GM18502 (cell line): ENCODE data around the gene VAPA.

Source experiments
- ATAC-seq: cut with Tn5 transposase; IDR thresholded peaks from one replicate; pipeline ENCODE4 v1.9.1; 2021; ENCODE audit warnings: mild to moderate bottlenecking; ENCODE audit not compliant: unreplicated experiment, poor library complexity

VAPA gene, protein sequence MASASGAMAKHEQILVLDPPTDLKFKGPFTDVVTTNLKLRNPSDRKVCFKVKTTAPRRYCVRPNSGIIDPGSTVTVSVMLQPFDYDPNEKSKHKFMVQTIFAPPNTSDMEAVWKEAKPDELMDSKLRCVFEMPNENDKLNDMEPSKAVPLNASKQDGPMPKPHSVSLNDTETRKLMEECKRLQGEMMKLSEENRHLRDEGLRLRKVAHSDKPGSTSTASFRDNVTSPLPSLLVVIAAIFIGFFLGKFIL

DNA sequence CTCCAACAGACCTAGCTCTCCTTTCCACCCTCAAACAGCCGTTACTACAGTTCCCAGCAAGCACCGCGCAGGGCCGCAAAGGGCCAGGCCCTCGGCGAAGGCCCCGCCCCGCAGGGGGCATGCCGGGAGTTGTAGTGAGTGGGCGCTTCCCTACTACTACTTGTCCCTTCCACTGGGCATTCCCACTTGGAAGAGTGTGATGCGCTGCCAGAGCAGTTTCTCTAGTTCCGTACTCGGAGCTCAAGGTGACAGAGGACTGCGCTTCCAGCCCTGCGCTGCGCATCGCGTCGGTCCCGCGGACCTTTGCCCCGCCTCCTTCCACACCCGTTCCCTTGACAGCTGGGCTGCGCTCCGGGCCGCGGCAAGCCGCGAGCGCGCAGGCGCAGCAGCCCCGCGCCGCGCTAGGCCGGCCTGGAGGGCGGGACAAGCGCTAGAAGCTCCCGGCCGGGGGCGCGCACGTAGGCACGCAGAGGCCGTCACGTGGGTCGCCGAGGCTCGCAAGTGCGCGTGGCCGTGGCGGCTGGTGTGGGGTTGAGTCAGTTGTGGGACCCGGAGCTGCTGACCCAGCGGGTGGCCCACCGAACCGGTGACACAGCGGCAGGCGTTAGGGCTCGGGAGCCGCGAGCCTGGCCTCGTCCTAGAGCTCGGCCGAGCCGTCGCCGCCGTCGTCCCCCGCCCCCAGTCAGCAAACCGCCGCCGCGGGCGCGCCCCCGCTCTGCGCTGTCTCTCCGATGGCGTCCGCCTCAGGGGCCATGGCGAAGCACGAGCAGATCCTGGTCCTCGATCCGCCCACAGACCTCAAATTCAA, at the start of gene VAPA:
Gene VAPA, plus strand, starts transcription at position 491 of the 808 bp plus-strand sequence. Its CDS starts 241 bp downstream, at position 732.
- ATAC-seq, result peak; percentile 83

DNA sequence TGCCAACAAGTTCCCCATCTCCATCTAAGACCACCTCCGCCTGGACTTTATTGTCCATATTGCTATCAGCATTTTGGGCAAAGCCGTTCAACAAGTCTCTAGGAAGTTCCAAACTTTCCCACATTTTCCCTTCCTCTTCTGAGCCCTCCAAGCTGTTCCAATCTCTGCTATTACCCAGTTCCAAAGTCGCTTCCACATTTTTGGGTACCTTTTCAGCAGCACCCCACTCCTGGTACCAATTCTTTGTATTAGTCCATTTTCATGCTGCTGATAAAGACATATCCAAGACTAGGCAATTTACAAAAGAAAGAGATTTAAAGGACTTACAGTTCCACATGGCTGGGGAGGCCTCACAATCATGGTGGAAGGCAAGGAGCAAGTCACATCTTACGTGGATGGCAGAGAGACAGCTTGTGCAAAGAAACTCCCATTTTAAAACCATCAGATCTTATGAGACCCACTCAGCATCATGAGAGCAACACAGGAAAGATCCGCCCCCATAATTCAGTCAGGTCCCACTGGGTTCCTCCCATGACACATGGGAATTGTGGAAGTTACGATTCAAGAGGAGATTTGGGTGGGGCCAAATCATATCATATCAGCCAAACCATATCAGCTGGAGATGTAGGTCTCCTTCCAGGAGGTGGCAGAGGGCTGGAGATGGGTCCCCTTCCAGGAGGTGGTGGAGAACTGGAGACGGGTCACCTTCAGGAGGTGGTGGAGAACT, 47.9 kb upstream of the VAPA start:
- no peak for ATAC-seq

DNA sequence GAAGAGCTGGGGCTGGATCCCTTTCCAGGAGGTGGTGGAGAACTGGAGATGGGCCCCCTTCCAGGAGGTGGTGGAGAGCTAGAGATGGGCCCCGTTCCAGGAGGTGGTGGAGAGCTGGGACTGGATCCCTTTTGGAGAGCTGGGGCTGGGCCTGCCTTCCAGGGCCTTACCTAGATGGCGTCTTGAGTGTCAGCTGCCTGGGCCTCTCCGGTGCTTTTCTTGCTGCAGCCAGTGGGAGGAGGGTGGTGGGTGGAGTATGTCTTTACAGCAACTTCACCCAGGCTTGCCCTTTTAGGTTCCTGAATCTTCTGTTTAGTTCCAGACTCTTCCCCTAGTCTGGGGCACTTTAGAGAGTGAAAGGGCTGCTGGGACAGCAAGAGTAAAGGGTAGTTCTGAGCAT, 47.2 kb upstream of the VAPA start:
- no peak for ATAC-seq

DNA sequence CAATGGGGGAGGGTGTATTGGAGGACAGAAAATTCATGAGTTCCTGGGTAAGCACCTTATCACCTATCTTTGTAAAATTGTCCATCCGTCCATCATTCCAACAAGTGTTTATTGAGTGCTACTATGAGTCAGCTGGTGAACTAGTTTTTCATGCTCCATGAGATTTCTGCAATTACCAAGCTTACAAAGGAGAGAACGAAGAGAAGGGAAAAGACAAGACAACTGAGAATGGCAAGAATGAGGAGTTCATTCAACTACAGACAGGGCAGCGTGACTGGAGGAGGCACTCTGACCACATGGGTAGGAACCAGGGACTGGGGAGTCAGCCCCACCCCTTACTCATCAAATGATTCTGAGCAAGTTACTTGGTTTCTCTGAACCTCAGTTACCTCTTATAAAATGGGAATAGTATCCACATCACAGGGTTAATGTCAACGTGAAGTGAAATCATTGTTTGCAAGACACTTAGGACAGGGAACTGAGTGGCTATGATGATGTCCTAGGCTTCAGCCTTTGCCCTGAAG, 46.7 kb upstream of the VAPA start:
- no peak for ATAC-seq

DNA sequence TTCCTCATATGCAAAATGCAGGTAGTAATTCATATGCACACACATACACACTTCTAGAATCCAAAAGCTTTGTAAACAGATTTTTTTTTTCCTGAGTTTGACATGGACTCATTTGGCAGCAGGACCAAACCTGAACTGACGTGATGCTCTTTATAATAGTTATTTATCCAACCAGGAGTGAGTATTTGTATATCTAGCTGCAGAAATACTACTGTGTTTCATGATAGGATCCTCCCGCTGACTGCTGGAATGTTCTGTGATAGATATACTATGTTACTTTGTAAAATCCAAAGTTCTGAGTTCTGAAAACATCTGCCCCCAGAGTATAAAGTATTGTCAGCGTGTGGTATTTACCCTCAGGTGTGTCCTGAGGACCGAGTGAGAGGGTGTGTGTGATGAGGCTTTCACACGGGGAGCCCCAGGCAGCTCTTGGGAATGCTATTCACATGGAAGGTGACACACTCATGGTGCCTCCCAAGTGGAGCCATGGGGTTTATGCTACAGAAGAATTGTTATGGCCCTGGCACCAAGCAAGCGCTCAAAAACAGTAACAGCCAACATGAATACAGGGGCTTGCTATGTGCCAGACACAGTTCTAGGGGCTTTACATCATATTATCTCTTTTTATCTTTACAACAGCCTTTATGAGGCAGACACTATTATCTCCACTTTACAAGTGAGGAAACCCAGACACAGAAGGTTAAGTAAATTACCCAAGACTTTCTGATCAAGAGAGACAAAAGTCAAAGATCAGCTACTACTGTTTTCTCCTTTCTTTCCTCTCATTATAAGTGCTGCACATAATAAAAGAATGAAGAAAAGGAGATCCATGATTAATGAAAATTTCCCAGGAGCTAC, 44.7 kb upstream of the VAPA start:
- ATAC-seq, result no peak

DNA sequence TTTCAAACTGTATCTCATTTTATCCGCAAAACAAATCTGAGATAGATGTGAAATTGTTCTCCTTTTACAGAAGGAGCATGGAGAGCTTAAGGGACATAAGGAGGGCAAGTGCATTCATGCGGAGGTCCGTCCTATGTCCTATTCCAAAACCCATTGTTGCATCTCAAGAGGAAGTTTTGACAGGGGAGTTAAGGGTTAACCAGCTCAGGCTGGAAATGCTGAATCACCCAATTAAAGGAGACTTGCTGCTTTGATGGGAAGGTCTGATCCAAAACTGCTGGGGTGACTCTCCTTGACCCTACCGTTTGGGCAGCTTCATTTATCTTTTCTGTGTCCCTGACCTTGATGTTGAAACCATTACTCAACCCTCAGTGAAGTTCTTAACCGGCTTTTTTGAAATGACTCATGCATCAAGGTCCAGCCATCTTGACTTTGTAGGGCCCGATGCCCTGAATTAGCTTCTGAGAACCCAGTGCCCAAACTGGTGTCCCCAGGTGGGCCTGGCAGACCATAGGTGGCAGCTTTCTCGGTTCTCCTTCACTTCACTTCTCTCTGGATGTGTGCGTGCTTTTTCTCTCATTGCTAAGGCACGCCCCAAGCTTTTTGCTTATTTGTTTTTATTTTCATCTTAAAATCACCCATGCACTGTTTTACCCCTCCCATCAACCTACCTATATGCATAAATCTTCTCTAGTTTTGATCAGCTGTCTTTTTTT, 43.9 kb upstream of the VAPA start:
- ATAC-seq, result no peak

DNA sequence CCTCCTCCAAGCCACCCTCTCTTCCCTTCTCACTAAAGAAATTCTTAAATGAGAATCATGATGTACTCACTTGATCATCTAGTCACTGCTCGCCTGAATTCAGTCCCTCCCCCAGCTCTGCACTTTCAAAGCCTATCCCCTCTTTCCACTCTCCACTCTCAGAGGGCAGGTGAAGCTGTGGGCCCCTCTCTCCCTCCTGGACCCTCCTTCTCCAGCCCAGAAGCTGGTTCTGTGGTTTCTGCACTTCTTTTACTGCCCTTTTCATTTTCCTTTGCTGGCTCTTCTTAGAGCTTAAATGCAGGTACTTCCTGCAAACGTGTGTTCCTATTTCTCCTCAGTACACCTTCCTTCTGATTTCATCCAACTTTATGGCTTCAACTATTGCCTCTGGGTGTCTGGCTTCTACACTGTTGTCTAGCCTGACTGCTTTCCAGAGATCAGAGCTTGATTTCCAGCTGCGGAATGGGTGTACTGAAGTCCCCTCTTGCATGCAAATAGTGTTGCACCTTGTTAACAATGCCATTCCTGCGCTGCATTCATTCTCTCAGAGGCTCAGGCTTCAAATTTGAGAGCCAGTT, 43.3 kb upstream of the VAPA start:
- ATAC-seq, result no peak

DNA sequence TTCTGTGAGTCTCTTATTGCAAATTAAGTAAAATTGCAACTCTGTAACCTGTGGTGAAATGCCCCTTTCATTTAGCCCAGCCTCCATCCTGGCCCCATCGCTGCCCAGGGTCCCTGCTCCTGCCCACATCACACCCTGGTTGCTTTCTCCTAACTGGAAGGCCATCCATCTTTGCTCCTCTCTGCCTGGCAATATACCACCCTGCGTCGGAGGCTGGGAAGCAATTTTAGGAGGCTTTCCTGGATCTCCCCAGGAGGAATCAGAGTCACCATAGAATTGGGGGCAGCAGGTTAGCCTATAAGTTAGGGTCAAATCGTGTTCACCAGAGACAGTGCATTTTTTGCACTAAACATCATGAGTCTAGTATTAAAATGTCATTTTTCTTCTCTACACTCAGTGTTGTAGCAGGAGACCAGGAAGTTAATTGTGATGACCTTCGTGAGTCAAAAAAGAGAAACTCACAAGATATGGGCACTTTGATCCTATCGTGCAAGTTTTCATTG, 42.5 kb upstream of the VAPA start:
- ATAC-seq, result no peak

DNA sequence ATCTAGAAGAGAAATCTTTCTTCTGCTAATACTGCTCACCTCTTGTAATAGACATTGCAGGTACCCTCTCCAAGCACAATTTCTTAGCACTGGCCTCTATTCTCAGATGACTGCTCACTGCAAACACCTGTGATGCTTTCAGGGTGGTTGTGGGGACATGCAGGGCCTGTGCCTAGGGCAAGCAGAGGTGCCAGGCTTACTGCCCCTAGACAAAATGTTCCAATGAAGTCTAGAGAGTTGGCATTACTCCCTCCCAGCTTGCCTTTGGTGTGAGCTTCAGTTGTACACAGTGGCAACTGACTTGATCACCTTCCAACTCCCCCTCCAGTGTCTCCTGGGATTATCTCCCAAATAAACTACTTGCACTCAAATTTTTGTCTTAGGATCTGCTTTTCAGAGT, 41.0 kb upstream of the VAPA start:
- ATAC-seq, result no peak

DNA sequence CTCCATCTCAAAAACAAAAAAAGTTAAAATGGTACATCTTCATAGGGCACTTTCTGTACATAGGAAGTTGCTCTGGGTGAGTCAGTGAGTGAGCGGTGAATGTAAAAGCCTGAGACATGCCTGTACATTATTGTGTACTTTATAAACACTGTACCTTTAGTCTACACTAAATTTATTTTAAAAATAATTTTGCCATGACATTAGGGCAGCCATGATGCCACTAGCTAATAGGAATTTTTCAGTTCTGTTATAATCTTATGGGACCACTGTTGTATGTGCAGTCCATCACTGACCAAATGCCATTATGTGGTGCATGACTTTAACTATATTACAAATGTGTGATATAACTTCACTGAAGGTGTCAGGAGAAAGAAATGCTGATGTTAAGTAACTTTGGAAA, 39.1 kb upstream of the VAPA start:
- ATAC-seq, result no peak

DNA sequence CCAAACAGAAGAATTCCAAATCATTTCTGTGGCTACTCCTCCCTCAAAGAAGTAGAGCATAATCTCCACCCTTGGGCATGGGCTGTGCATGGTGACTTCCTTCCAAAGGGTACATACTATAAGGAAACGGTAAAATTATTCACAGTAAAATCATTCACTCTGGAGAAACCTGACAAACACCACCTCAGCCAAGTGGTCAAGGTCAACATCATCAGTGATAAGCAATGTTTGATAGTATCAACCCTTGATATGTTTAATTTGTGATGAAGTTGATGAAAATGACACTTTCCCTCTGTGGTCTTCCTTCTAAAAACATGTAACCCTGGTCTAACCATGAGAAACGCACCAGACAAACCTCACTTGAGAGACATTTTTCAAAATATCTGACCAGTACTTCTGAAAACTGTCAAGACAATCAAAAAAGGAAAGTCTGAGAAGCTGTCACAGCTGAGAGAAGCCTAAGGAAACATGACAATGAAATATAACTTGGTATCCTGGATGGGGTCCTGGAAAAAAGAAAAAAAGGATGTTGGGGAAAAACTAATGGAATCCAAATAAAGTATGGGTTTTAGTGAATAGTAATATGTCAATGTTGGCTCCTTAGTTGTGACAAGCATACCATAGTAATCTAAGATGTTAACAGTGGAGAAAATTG, 37.5 kb upstream of the VAPA start:
- no peak for ATAC-seq

DNA sequence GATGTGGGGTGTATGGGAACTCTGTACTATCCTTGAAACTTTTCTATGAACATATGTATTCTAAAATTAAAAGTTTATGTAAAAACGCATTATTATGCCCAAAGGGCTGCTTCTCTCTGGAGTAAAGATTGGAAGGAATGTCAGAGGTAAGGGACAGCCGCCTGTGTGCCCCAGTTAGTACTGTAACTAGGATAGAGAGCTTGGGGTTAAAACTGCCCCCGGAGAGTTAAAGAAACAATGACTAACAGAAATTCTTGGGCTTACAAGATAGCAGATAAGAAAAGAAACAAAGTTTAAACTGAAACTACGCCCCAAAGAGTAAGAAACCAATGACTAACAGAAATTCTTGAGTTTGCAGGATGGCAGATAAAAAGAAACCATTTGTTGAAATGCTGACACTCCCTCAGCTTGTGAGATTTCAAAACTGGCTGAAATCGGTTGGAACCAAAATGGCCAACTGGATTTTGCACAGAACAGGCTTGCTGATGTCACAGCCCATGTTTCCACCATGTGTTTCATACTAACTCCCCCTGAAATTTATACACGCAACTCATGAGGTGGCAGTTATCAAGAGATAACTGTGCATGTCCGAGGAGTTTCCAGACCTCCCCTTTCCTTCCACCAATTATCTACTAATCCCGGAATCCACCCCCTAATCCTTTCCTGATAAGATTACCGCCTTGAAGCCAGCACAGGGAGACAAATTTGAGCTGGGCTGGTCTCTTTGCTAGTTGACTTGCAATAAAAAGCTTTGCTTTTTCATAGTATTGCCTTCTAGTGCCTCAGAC, 36.8 kb upstream of the VAPA start:
- no peak for ATAC-seq

DNA sequence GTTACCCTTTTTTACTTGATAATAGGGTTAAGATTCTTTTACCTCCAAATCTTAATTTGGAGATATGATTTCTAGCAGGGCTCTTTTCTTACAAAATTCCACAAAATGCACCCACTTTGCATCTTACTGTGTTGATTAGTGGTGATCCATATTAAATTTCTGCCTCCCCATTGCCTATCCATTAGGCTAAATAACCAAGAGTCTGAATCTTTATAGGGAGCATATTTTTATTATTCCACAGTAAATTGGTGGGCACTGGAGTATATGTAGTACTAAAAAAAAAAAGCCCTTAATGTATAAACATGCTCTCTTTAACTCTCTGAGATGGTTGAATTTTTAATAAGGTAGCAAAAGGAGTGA, 36.2 kb upstream of the VAPA start:
- no peak for ATAC-seq

DNA sequence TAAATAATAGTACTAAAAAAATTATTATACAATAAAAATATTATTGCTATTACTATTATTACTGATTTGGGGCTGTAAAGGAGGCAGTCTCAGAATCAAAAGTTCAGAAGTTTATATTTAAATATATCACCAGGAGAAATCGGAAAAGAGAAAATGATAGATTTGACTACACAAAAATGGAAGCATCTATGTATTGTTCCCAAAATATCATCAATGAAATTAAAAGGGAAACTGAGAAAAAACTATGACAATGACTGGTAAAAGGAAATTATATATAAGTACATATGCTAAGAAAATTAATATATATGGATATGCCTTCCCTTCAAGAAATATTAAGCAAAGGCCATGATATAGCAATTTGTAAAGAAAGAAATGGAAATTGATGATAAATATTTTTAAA, 35.7 kb upstream of the VAPA start:
- ATAC-seq, result no peak

DNA sequence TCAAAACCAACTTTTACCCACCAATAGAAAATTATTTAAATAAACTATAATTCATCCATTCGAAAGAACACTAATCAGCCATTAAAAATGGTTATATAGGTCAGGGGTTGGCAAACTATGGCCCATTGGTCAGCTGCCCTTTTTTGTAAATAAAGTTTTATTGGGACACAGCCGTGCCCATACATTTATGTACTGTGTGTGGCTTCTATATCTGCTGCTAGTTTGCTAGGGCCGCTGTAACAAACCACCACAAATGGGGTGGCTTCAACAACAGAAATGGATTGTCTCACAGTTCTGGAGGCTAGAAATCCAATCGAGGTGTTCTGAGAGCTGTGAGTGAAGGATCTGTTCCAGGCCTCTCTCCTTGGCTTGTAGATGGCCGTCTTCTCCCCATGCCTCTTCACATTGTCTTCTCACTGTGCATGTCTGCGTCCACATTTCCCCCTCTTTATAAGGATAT, 35.0 kb upstream of the VAPA start:
- no peak for ATAC-seq

DNA sequence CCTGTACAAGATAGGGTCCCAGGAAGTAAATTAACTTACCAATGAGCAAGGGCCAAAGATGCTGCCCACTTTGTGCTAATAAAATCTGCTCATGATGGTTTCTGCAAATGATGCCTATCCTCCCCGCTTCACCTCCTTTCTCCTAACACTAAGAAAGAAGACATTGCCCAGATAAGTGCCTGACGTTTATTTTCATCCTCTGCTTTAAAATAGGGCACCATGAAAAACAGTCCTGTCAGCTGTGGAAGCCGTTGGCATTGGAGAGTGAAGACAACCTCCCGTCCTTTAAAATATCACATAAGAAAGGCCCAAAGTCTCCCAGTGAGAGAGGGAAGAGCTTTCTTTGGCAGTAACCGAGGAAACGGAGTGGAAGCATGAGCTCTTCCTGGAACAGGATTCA, 29.7 kb upstream of the VAPA start:
- ATAC-seq, result no peak

DNA sequence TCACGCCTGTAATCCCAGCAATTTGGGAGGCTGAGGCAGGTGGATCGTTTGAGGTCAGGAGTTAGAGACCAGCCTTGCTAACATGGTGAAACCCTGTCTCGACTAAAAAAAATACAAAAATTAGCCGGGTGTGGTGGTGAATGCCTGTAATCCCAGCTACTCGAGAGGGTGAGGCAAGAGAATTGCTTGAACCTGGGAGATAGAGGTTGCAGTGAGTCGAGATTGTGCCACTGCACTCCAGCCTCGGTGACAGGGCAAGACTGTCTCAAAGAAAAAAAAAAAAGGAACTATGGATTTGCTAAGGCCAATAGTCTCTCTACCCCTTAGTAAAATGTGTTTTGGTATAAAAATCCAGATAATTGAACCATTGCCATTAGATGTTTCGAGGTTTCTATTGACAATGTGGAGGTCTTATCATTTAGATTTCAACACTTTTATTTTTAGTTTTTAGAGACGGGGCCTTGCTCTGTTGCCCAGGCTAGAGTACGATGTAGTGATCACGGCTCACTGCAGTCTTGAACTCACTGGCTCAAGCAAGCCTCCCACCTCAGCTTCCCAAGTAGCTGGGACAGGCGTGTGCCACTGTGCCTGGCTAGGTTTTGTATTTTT, 29.2 kb upstream of the VAPA start:
- ATAC-seq, result no peak
